ENCODE results near the gene ZNF280D. TPM values are rescaled to one million over a fixed set of nuclear protein-coding genes. Genes with fewer than 3 reads are reported as not detected.
A peak's percentile ranks its signal among the peaks of the same experiment; 100 is the strongest.
"Not testable (repeated sequence)": the region's sequence is repeated elsewhere in the genome, so short reads cannot be mapped to it uniquely, and the experiment has no call there.

The ZNF280D gene
- total RNA-seq: 10 to 100 TPM; 53.6 to 75.3 (median 67.2) TPM
- polyA plus RNA-seq: 10 to 100 TPM in 2 of 3 donors, 1 to 10 TPM in 1; 5.8 to 12.0 (median 10.1) TPM

DNA sequence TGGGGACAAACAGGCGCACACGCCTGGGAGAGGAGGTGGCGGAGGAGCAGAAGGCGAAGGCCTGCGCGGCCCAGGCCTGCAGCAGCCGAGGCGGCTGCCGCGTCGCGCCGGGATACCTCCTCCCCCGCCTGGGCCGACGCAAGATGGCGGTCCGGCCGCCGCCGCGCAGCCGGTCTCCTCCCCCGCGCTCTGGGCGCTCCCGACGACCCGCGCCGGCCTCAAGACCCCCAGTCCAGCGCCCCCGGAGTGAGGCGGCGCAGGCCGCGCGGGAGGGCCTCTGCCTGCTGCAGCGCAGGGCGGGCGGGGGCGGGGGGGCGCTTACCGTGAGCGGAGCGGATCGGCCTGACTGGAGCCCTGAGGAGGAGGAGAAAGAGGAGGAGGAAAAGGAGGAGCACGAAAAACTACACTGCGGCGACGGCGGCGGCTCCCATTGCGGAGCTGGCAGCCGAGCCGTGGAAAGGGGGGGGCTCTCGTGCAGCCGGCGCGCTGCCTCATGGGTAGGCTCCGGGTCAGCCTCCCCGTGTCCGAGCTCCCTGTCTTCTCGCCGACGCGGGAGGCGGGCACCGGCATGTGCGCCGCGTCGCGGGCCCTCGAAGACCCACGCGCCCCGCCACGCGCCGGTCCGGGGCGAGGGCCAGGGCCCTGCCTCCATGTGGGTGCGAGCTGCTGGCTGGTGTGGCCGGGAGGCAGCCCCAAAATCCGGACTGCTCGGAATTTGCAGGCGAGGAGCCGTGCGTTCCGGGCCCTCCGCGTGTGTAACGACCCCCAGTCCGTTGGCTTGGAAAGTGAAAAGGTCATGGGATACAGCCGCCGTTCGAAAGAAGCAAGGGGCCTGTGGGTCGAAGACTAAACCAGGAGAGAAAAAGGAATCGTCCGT lies at the start of gene ZNF280D:
ZNF280D (minus strand) TSS at position 374 of the 877 bp plus-strand sequence. CDS start 26,400 bp downstream, outside the sequence.
- 12 to 13% methylated on average over 101 of the region's 101 CpGs for WGBS, 2 donors
- Histone ChIP-seq H3K27ac (peak within 1 kb of the TSS; percentile 95 to 99 (median 98)), H3K27me3 (no peaks in the 10 kb centered on the region), H3K9me3 (no peaks in the 10 kb centered on the region), H3K36me3 (no peaks in the 10 kb centered on the region), H3K4me3 (peak within 1 kb of the TSS; percentile 54 to 90 (median 68)), H3K4me1 (peaks cover 0 to 71% (median 61%) of the 10 kb centered on the region in 4 donors)
- intact Hi-C loops (cut with DNase I): loop anchor here (1.0 to 2.0 kb wide), 2 partner anchors 99 to 153 kb away; no protein-coding TSS in a partner anchor
- TF ChIP-seq CTCF (IDR thresholded peaks at IDR 0.05): no peak
- TF ChIP-seq POLR2A (IDR thresholded peaks at IDR 0.05): peak in 1 of 2 donors; percentile 28
- TF ChIP-seq EP300 (IDR thresholded peaks at IDR 0.05): peak in 2 of 4 donors; percentile 30 to 47
- peak; percentile 36 to 72 (median 64) for TF ChIP-seq POLR2AphosphoS5 (IDR thresholded peaks at IDR 0.05)
- DNase-seq: peak; percentile 95

- Histone ChIP-seq H3K4me3 (no peak overlapping the region), H3K4me1 (no peaks in the 10 kb centered on the region), H3K9me3 (no peaks in the 10 kb centered on the region), H3K27me3 (no peaks in the 10 kb centered on the region), H3K36me3 (no peaks in the 10 kb centered on the region), H3K27ac (no peak overlapping the region)
- no peak for DNase-seq
- WGBS, 2 donors: 92% methylated on average over 8 of the region's 8 CpGs
- intact Hi-C loops (cut with DNase I): no loop called here
- no peak for TF ChIP-seq EP300 (IDR thresholded peaks at IDR 0.05)
Measured at GRCh38 chr15:56782306-56782705, 49.0 kb upstream of the ZNF280D start.

GRCh38 chr15:56781666-56782065 lies 48.4 kb upstream of the ZNF280D start:
- intact Hi-C loops (cut with DNase I): no loop called here
- Histone ChIP-seq H3K27me3 (no peaks in the 10 kb centered on the region), H3K36me3 (no peaks in the 10 kb centered on the region), H3K4me1 (no peaks in the 10 kb centered on the region), H3K27ac (no peak overlapping the region), H3K9me3 (no peaks in the 10 kb centered on the region), H3K4me3 (no peak overlapping the region)
- 87 to 95% methylated on average over 2 of the region's 2 CpGs for WGBS, 2 donors
- TF ChIP-seq POLR2A (IDR thresholded peaks at IDR 0.05) (no peak), CTCF (IDR thresholded peaks at IDR 0.05) (no peak), POLR2AphosphoS5 (IDR thresholded peaks at IDR 0.05) (no peak), EP300 (IDR thresholded peaks at IDR 0.05) (no peak)
- DNase-seq: no peak

- H3K36me3 ChIP-seq; H3K4me1 ChIP-seq; intact Hi-C loops (cut with DNase I); H3K4me3 ChIP-seq; H3K27ac ChIP-seq; H3K27me3 ChIP-seq; DNase-seq; H3K9me3 ChIP-seq: not testable (repeated sequence)
- 58 to 85% methylated on average over 12 of the region's 12 CpGs for WGBS, 2 donors
Measured at GRCh38 chr15:56780102-56780725, 46.9 kb upstream of the ZNF280D start.

- H3K4me1 ChIP-seq; DNase-seq; H3K9me3 ChIP-seq; intact Hi-C loops (cut with DNase I); H3K27ac ChIP-seq; H3K36me3 ChIP-seq; H3K27me3 ChIP-seq; H3K4me3 ChIP-seq: not testable (repeated sequence)
- 94 to 97% methylated on average over 25 of the region's 25 CpGs for WGBS, 2 donors
Measured at GRCh38 chr15:56779449-56779848, 46.1 kb upstream of the ZNF280D start.

DNA sequence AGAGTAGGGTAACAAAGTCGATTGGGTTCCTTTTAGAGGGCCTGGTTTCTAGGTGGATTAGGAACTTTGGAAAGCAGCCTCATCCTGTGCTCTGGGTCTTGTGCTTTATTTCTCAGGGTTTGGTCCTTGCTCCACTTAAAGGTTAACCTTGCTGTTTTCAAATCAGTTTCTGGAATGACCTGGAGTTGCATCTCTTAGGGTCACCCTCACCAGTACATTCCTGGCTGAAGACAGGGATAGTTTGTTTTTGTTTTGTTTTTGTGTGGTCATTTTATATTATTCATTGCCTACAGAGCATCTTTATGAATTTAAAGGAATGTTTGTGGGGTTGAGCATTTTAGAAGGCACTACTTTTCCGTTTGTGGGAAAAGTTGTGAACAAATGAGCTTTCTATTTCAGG lies 45.5 kb upstream of the ZNF280D start:
- no peak for DNase-seq
- Histone ChIP-seq H3K4me3 (no peak overlapping the region), H3K27me3 (no peaks in the 10 kb centered on the region), H3K4me1 (peaks cover 0 to under 1% (median 0%) of the 10 kb centered on the region in 4 donors), H3K27ac (no peak overlapping the region), H3K9me3 (no peaks in the 10 kb centered on the region), H3K36me3 (no peaks in the 10 kb centered on the region)
- 81 to 82% methylated on average over 2 of the region's 2 CpGs for WGBS, 2 donors
- TF ChIP-seq EP300 (IDR thresholded peaks at IDR 0.05) (no peak), CTCF (IDR thresholded peaks at IDR 0.05) (no peak), POLR2A (IDR thresholded peaks at IDR 0.05) (no peak), POLR2AphosphoS5 (IDR thresholded peaks at IDR 0.05) (no peak)
- intact Hi-C loops (cut with DNase I): no loop called here
